K562 (cell line): ENCODE results near the gene ABCG5. TPM values are rescaled to one million over a fixed set of nuclear protein-coding genes. Genes with fewer than 3 reads are reported as not detected.

Experiments
- C11orf30 ChIP-seq: fragments of 450-650 bp; IDR thresholded peaks from 2 replicates; pipeline ENCODE4 v1.6.1; 2016; ENCODE audit warnings: low read depth, mild to moderate bottlenecking
- MAFG ChIP-seq: fragments of 450-650 bp; conservative IDR thresholded peaks from 2 replicates; pipeline ENCODE4 v1.6.1; 2016; ENCODE audit warnings: missing genetic modification characterization, missing compliant biosample characterization
- STAT6 ChIP-seq: sonication (generic); formaldehyde crosslinking; IDR thresholded peaks from 2 replicates; pipeline ENCODE4 v1.8.1; 2023; ENCODE audit warnings: mild to moderate bottlenecking, missing genetic modification reagents
- polyA plus RNA-seq, 8 experiments: library from polyadenylated mRNA; depleted of rRNA in 4 of 8; stranded (reverse) in 5 of 8; unstranded in 3 of 8; fragments of >200 nt; fragmentation: Nextera tagmentation in 2 of 8; fragmentation: Illumina TruSeq in 1 of 8; extraction: Ambion mirVana in 2 of 8; extraction: Trizol in 1 of 8; gene quantifications; 2 replicates each; pipeline versions ENCODE4 v1.2.1 to v1.2.3, GENCODE V29; 2011 to 2014; ENCODE audit warnings: inconsistent platforms in 1 of 8, missing spikeins in 1 of 8
- total RNA-seq, 7 experiments: library from RNA; depleted of rRNA in 6 of 7; stranded (reverse); fragments of >200 nt in 6 of 7; fragmentation: Illumina TruSeq in 2 of 7; extraction: Trizol in 2 of 7; gene quantifications; 2 replicates each; pipeline versions ENCODE4 v1.2.1 to v1.2.3, GENCODE V29; 2011 to 2021; ENCODE audit warnings: low replicate concordance in 1 of 7
- TF ChIP-seq, protein P1 (sequence below): sonication (generic); formaldehyde crosslinking; IDR thresholded peaks from 2 replicates; pipeline ENCODE4 v1.8.0; 2023; ENCODE audit warnings: missing genetic modification reagents, mild to moderate bottlenecking, borderline replicate concordance

ABCG5 gene
- total and polyA plus RNA-seq, 9 of the 15 experiments (the other 6 are each of a cell fraction or from before 2014, with no cell fraction given) = 0.01 TPM; not detected in 7

DNA sequence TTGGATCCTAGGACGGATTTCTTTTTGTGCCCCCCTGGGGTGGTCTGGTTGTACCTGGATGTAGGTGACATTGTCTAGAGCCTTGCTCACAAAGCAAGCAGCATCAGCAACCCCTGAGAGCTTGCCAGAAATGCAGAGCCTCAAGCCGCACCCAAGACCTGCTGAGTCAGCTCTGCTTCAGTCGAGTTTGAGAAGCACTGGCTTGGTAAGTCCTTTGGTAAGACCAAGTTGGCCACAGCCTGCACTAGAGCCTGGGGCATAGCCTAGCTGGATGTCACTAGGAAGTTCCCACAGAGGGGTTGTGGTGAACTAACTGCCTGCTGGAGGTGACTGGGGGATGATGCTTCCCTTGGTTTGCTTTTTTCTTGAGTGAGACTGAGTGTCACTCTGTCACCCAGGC is 6.2 kb downstream of the ABCG5 start (continued):
- TF ChIP-seq, protein P1, sequence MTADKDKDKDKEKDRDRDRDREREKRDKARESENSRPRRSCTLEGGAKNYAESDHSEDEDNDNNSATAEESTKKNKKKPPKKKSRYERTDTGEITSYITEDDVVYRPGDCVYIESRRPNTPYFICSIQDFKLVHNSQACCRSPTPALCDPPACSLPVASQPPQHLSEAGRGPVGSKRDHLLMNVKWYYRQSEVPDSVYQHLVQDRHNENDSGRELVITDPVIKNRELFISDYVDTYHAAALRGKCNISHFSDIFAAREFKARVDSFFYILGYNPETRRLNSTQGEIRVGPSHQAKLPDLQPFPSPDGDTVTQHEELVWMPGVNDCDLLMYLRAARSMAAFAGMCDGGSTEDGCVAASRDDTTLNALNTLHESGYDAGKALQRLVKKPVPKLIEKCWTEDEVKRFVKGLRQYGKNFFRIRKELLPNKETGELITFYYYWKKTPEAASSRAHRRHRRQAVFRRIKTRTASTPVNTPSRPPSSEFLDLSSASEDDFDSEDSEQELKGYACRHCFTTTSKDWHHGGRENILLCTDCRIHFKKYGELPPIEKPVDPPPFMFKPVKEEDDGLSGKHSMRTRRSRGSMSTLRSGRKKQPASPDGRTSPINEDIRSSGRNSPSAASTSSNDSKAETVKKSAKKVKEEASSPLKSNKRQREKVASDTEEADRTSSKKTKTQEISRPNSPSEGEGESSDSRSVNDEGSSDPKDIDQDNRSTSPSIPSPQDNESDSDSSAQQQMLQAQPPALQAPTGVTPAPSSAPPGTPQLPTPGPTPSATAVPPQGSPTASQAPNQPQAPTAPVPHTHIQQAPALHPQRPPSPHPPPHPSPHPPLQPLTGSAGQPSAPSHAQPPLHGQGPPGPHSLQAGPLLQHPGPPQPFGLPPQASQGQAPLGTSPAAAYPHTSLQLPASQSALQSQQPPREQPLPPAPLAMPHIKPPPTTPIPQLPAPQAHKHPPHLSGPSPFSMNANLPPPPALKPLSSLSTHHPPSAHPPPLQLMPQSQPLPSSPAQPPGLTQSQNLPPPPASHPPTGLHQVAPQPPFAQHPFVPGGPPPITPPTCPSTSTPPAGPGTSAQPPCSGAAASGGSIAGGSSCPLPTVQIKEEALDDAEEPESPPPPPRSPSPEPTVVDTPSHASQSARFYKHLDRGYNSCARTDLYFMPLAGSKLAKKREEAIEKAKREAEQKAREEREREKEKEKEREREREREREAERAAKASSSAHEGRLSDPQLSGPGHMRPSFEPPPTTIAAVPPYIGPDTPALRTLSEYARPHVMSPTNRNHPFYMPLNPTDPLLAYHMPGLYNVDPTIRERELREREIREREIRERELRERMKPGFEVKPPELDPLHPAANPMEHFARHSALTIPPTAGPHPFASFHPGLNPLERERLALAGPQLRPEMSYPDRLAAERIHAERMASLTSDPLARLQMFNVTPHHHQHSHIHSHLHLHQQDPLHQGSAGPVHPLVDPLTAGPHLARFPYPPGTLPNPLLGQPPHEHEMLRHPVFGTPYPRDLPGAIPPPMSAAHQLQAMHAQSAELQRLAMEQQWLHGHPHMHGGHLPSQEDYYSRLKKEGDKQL (CRISPR knock-in tag) = no peak
- TF ChIP-seq C11orf30 = peak; percentile 89
- TF ChIP-seq MAFG = peak; percentile 83
- no peak for TF ChIP-seq STAT6 (CRISPR knock-in tag)
